GM12878 (cell line): ENCODE data around the gene TMEM109. TPM values are rescaled to one million over a fixed set of nuclear protein-coding genes. Genes with fewer than 3 reads are reported as not detected.
A peak's percentile ranks its signal among the peaks of the same experiment; 100 is the strongest.

Experiments used
- ASH2L ChIP-seq: fragments of 300-600, 200-600 bp; sonication (generic); IDR thresholded peaks from 2 replicates; pipeline ENCODE4 v1.6.1; 2017; ENCODE audit warnings: low read depth, mild to moderate bottlenecking, borderline replicate concordance
- CBFB ChIP-seq: IDR thresholded peaks from 2 replicates; pipeline ENCODE4 v1.6.1; 2016; ENCODE audit warnings: antibody characterized with exemption, low read depth
- CTCF ChIP-seq, 3 experiments: IDR thresholded peaks in 2 of 3; conservative IDR thresholded peaks in 1 of 3; 2 replicates each; pipeline ENCODE4 v1.5.1; 2011; ENCODE audit warnings: low read depth in 3 of 3, low read length in 3 of 3, mild to moderate bottlenecking in 3 of 3, control low read depth in 2 of 3, moderate library complexity in 2 of 3, inconsistent platforms in 1 of 3, mixed read lengths in 1 of 3; ENCODE audit not compliant: control insufficient read depth in 2 of 3, insufficient read depth in 1 of 3; ENCODE audit errors: extremely low read depth in 1 of 3
- E2F4 ChIP-seq: IDR thresholded peaks from 2 replicates; pipeline ENCODE4 v1.6.1; 2012; ENCODE audit warnings: low read depth, low read length, improper control_type of control experiment
- IKZF2 ChIP-seq, 2 experiments: fragments of 450-650 bp; IDR thresholded peaks; 2 replicates each; pipeline ENCODE4 v1.6.1; 2017; ENCODE audit warnings: mild to moderate bottlenecking in 2 of 2, moderate library complexity in 2 of 2
- IRF3 ChIP-seq: fragments of 450-650 bp; IDR thresholded peaks from 2 replicates; pipeline ENCODE4 v1.6.1; 2014; ENCODE audit warnings: mild to moderate bottlenecking
- IRF5 ChIP-seq: fragments of 450-650 bp; IDR thresholded peaks from 2 replicates; pipeline ENCODE4 v1.6.1; 2017; ENCODE audit warnings: borderline replicate concordance
- MAX ChIP-seq: IDR thresholded peaks from 2 replicates; pipeline ENCODE4 v1.6.1; 2012; ENCODE audit warnings: low read depth, low read length, improper control_type of control experiment
- NR2F1 ChIP-seq: fragments of 450-650 bp; conservative IDR thresholded peaks from 2 replicates; pipeline ENCODE4 v1.6.1; 2017; ENCODE audit warnings: mild to moderate bottlenecking
- POLR2AphosphoS5 ChIP-seq: IDR thresholded peaks from 2 replicates; pipeline ENCODE4 v1.6.1; 2011; ENCODE audit warnings: mild to moderate bottlenecking, low read length, inconsistent platforms
- RAD51 ChIP-seq: fragments of 450-650 bp; IDR thresholded peaks from 2 replicates; pipeline ENCODE4 v1.6.1; 2016; ENCODE audit warnings: moderate library complexity, mild to moderate bottlenecking, inconsistent platforms
- USF2 ChIP-seq: IDR thresholded peaks from 2 replicates; pipeline ENCODE4 v1.6.1; 2011; ENCODE audit warnings: low read depth, low read length, improper control_type of control experiment, borderline replicate concordance
- WRNIP1 ChIP-seq: IDR thresholded peaks from 2 replicates; pipeline ENCODE4 v1.6.1; 2011; ENCODE audit warnings: low read depth, low read length, improper control_type of control experiment, borderline replicate concordance
- ZBTB11 ChIP-seq: fragments of 450-650 bp; formaldehyde crosslinking; IDR thresholded peaks from 2 replicates; pipeline ENCODE4 v1.5.0; 2022; ENCODE audit warnings: mild to moderate bottlenecking, missing genetic modification characterization
- ZNF207 ChIP-seq: fragments of 450-650 bp; IDR thresholded peaks from 2 replicates; pipeline ENCODE4 v1.6.1; 2014; ENCODE audit warnings: antibody characterized with exemption, mild to moderate bottlenecking, borderline replicate concordance
- polyA plus RNA-seq, 11 experiments: library from polyadenylated mRNA; depleted of rRNA in 4 of 11; unstranded in 6 of 11; stranded (reverse) in 5 of 11; fragments of >200 nt; fragmentation: Nextera tagmentation in 4 of 11; fragmentation: Illumina TruSeq in 1 of 11; extraction: Ambion mirVana in 4 of 11; extraction: Trizol in 1 of 11; gene quantifications; 1 replicate in 1 of 11; 2 replicates in 10 of 11; pipeline versions ENCODE4 v1.2.1 to v1.2.3, GENCODE V29; 2011 to 2016; ENCODE audit warnings: inconsistent platforms in 2 of 11, missing spikeins in 2 of 11, low read depth in 1 of 11
- total RNA-seq, 4 experiments: library from RNA; depleted of rRNA in 3 of 4; stranded (reverse); fragments of >200 nt in 3 of 4; fragmentation: Illumina TruSeq in 1 of 4; extraction: Trizol in 1 of 4; gene quantifications; 2 replicates each; pipeline versions ENCODE4 v1.2.1 to v1.2.3, GENCODE V29; 2013 to 2021

The TMEM109 gene
- total and polyA plus RNA-seq, 10 of the 15 experiments (the other 5 are each of a cell fraction or from before 2014, with no cell fraction given): 21.9 to 199 (median 85.2) TPM

GRCh38 chr11:60951904-60952741, 38.2 kb downstream of the TMEM109 start, which contains the start of gene SLC15A3 (continued):
- TF ChIP-seq IRF3 (no peak), ASH2L (0 out of 2 replicates have a peak, but pooled peaks have one; percentile 43), IKZF2 (IDR thresholded peaks at IDR 0.05) (peak; percentile 99 to 100), IRF5 (no peak), ZNF207 (no peak; the same call in 1 of the 2 replicates), CBFB (peak; percentile 43; the same call in 1 of the 2 replicates), POLR2AphosphoS5 (peak; percentile 58; the same call in 1 of the 2 replicates), USF2 (peak; percentile 80), WRNIP1 (no peak), ZBTB11 (CRISPR knock-in tag) (no peak), NR2F1 (peak; percentile 91), E2F4 (no peak), CTCF (IDR thresholded peaks at IDR 0.05 in 2 of 3, conservative IDR thresholded peaks at IDR 0.05 in 1 of 3; ENCODE audit: control insufficient read depth in 2 of 3, extremely low read depth in 1 of 3, insufficient read depth in 1 of 3, low read depth in 3 of 3, low read length in 3 of 3) (no peak), RAD51 (peak; percentile 94), MAX (peak; percentile 85)
